SK-N-SH treated with all-trans-retinoic acid at 6 μM for 48 hours (cell line): ENCODE data around the gene ETNPPL.
A peak's percentile ranks its signal among the peaks of the same experiment; 100 is the strongest.

Source experiments
- ATAC-seq: fragments of 200-7000 bp; cut with Tn5 transposase; 3 replicates; pipeline ENCODE4 v1.9.1; 2020; ENCODE audit warnings: mild to moderate bottlenecking, moderate library complexity
- ARNTL ChIP-seq: fragments of 450-650 bp; formaldehyde crosslinking; IDR thresholded peaks from 2 replicates; pipeline ENCODE4 v1.5.0; 2020; ENCODE audit warnings: low read depth, mild to moderate bottlenecking, moderate library complexity, borderline replicate concordance
- BACH2 ChIP-seq: fragments of 250-450 bp; sonication (Bioruptor Pico); IDR thresholded peaks from 2 replicates; pipeline ENCODE4 v1.9.0; 2021; ENCODE audit warnings: mild to moderate bottlenecking, borderline replicate concordance
- CREB5 ChIP-seq: fragments of 250-450 bp; sonication (Bioruptor Pico); IDR thresholded peaks from 2 replicates; pipeline ENCODE4 v1.5.1; 2020; ENCODE audit warnings: low read depth, mild to moderate bottlenecking, moderate library complexity
- CSDC2 ChIP-seq: fragments of 250-450 bp; sonication (Bioruptor Pico); IDR thresholded peaks from 2 replicates; pipeline ENCODE4 v1.5.0; 2020; ENCODE audit warnings: mild to moderate bottlenecking, moderate library complexity
- ESRRG ChIP-seq: fragments of 250-450 bp; sonication (Bioruptor Pico); IDR thresholded peaks from 2 replicates; pipeline ENCODE4 v1.6.1; 2021; ENCODE audit warnings: mild to moderate bottlenecking
- GLIS3 ChIP-seq: fragments of 250-450 bp; sonication (Bioruptor Pico); IDR thresholded peaks from 2 replicates; pipeline ENCODE4 v1.5.0; 2020; ENCODE audit warnings: mild to moderate bottlenecking, moderate library complexity
- ISL1 ChIP-seq: fragments of 250-450 bp; sonication (Bioruptor Pico); IDR thresholded peaks from 2 replicates; pipeline ENCODE4 v2.1.2; 2022; ENCODE audit warnings: mild to moderate bottlenecking, moderate library complexity
- POU6F1 ChIP-seq: fragments of 250-450 bp; sonication (Bioruptor Pico); IDR thresholded peaks from 2 replicates; pipeline ENCODE4 v1.8.0; 2021; ENCODE audit warnings: low read depth, mild to moderate bottlenecking, moderate library complexity, borderline replicate concordance
- PPARA ChIP-seq: fragments of 250-450 bp; sonication (Bioruptor Pico); IDR thresholded peaks from 2 replicates; pipeline ENCODE4 v1.5.0; 2020; ENCODE audit warnings: mild to moderate bottlenecking, borderline replicate concordance
- RARB ChIP-seq: fragments of 250-450 bp; sonication (Bioruptor Pico); IDR thresholded peaks from 2 replicates; pipeline ENCODE4 v1.8.0; 2021; ENCODE audit warnings: mild to moderate bottlenecking, moderate library complexity
- SNAI2 ChIP-seq: fragments of 250-450 bp; sonication (Bioruptor Pico); IDR thresholded peaks from 2 replicates; pipeline ENCODE4 v1.5.0; 2020; ENCODE audit warnings: mild to moderate bottlenecking, moderate library complexity
- TOX ChIP-seq: fragments of 250-450 bp; sonication (Bioruptor Pico); IDR thresholded peaks from 2 replicates; pipeline ENCODE4 v1.8.0; 2021; ENCODE audit warnings: mild to moderate bottlenecking, moderate library complexity, borderline replicate concordance
- TSHZ2 ChIP-seq: fragments of 250-450 bp; sonication (Bioruptor Pico); IDR thresholded peaks from 2 replicates; pipeline ENCODE4 v1.5.0; 2020; ENCODE audit warnings: mild to moderate bottlenecking, moderate library complexity
- ZC3H10 ChIP-seq: fragments of 250-450 bp; sonication (Bioruptor Pico); IDR thresholded peaks from 2 replicates; pipeline ENCODE4 v1.5.1; 2021; ENCODE audit warnings: mild to moderate bottlenecking, moderate library complexity
- ZFP3 ChIP-seq: fragments of 250-450 bp; sonication (Bioruptor Pico); IDR thresholded peaks from 2 replicates; pipeline ENCODE4 v1.5.0; 2020; ENCODE audit warnings: mild to moderate bottlenecking, moderate library complexity
- ZFP30 ChIP-seq: fragments of 450-650 bp; formaldehyde crosslinking; IDR thresholded peaks from 2 replicates; pipeline ENCODE4 v1.5.0; 2022; ENCODE audit warnings: mild to moderate bottlenecking, moderate library complexity
- ZNF565 ChIP-seq: fragments of 450-650 bp; formaldehyde crosslinking; conservative IDR thresholded peaks from 2 replicates; pipeline ENCODE4 v1.5.0; 2020; ENCODE audit warnings: low read depth, mild to moderate bottlenecking, moderate library complexity
- ZNF8 ChIP-seq: fragments of 450-650 bp; formaldehyde crosslinking; IDR thresholded peaks from 2 replicates; pipeline ENCODE4 v1.5.0; 2020; ENCODE audit warnings: mild to moderate bottlenecking, moderate library complexity
- TF ChIP-seq, protein P1 (sequence below): fragments of 250-450 bp; sonication (Bioruptor Pico); IDR thresholded peaks from 2 replicates; pipeline ENCODE4 v1.5.1; 2021; ENCODE audit warnings: mild to moderate bottlenecking, moderate library complexity

Gene ETNPPL

GRCh38 chr4:108762559-108763225 lies at the start of gene ETNPPL:
ETNPPL (minus strand) TSS chr4:108763053; CDS start chr4:108762898, 155 bp downstream.
- TF ChIP-seq BACH2 (CRISPR knock-in tag) = no peak
- TF ChIP-seq ZFP30 = no peak
- no peak for TF ChIP-seq ARNTL (CRISPR knock-in tag)
- TF ChIP-seq ZNF565 (CRISPR knock-in tag) = no peak
- TF ChIP-seq RARB (CRISPR knock-in tag) = no peak
- TF ChIP-seq, all 23 proteins: peak for 0
- ATAC-seq = peak; percentile 81

DNA sequence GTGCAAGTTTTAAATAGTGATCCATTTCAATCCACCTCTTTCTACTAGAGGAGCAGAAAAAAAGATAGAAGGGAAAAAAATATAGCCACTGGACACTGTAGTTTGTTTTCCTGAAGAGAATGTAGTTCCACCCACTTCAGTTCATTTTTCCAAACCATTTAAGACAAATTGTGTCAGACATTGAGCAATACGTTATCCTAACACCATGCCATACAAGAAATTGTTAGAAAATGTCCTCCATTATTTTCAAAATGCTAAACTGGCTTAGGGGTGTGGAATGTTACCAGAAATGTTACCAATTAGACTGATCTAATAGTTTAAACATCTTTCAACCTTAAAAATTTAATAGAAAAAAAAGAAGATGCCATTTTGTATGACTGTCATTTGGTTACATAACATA lies 48.6 kb upstream of the ETNPPL start:
- TF ChIP-seq PPARA (CRISPR knock-in tag) = no peak
- TF ChIP-seq RARB (CRISPR knock-in tag) = no peak
- no peak for TF ChIP-seq ZFP3 (CRISPR knock-in tag)
- TF ChIP-seq ZC3H10 (CRISPR knock-in tag) = no peak

GRCh38 chr4:108810087-108810486 lies 47.2 kb upstream of the ETNPPL start:
- TF ChIP-seq POU6F1 (CRISPR knock-in tag) (no peak), ZFP3 (CRISPR knock-in tag) (no peak)
- no peak for ATAC-seq

More for the DNA sequence above, 48.6 kb upstream of the ETNPPL start:
- ATAC-seq = no peak

DNA sequence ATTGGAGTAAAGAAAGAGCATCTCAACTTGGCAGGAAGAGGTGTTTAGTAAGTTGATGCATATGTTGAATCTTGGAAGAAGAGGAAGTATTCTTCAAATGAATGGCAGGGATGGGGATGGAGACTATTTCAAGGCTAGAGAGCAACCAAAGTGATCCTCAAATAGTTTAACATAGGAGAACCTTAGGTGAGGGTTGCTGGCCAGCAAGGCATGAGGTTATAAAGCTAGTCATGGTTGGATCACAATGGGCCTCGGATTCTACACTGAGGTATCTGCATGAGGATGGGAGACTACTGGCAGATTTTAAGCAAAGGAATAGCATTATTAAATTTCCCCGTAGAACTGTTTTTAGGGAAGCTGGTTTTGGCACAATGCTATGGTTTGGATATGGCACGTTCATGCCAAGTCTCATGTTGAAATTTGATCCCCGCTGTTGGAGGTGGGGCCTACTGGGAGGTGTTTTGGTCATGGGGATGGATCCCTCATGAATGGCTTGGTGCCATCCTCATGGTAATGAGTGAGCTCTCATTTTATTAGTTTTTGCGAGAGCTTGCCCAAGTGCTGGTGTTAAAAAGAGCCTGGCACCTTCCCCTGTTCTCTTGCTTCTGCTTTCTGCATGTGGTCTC lies 41.9 kb upstream of the ETNPPL start:
- TF ChIP-seq ESRRG (no peak), CSDC2 (CRISPR knock-in tag) (no peak), ZFP3 (CRISPR knock-in tag) (no peak), TOX (no peak), SNAI2 (CRISPR knock-in tag) (no peak), ZC3H10 (CRISPR knock-in tag) (no peak), GLIS3 (no peak), POU6F1 (CRISPR knock-in tag) (no peak), BACH2 (CRISPR knock-in tag) (no peak), ZFP30 (no peak)
- TF ChIP-seq, protein P1, sequence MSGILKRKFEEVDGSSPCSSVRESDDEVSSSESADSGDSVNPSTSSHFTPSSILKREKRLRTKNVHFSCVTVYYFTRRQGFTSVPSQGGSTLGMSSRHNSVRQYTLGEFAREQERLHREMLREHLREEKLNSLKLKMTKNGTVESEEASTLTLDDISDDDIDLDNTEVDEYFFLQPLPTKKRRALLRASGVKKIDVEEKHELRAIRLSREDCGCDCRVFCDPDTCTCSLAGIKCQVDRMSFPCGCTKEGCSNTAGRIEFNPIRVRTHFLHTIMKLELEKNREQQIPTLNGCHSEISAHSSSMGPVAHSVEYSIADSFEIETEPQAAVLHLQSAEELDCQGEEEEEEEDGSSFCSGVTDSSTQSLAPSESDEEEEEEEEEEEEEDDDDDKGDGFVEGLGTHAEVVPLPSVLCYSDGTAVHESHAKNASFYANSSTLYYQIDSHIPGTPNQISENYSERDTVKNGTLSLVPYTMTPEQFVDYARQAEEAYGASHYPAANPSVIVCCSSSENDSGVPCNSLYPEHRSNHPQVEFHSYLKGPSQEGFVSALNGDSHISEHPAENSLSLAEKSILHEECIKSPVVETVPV = no peak
- no peak for ATAC-seq

DNA sequence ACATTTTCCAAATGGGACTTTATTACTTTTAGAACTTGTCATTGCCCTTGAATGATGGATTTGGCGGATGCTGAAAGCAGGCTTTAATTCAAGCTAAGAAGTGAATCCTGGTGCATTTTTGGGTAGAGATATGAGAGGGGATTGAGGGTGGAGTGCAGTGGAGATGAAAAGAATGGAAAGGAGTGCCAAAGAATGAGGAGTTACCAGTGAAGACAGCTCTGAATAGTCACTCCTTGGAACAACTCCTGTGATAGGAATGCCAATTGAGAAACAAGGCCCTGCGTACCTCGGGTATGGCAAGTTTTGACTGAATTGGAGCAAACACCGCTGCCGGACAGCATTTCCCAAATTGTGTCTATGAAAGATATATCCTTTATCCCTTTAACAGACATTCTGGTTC lies 36.5 kb upstream of the ETNPPL start:
- no peak for ATAC-seq
- TF ChIP-seq PPARA (CRISPR knock-in tag) = no peak
- TF ChIP-seq, protein P1 = no peak
- no peak for TF ChIP-seq ZFP3 (CRISPR knock-in tag)
- no peak for TF ChIP-seq ZFP30
- TF ChIP-seq CREB5 = no peak
- TF ChIP-seq ARNTL (CRISPR knock-in tag) = no peak
- no peak for TF ChIP-seq TSHZ2 (CRISPR knock-in tag)
- TF ChIP-seq SNAI2 (CRISPR knock-in tag) = no peak
- TF ChIP-seq BACH2 (CRISPR knock-in tag) = no peak
- no peak for TF ChIP-seq GLIS3
- TF ChIP-seq ESRRG = no peak
- TF ChIP-seq ISL1 (CRISPR knock-in tag) = no peak
- no peak for TF ChIP-seq RARB (CRISPR knock-in tag)
- no peak for TF ChIP-seq ZNF8
- no peak for TF ChIP-seq POU6F1 (CRISPR knock-in tag)
